Measurements from ENCODE around the gene ANXA3. TPM values are rescaled to one million over a fixed set of nuclear protein-coding genes. Genes with fewer than 3 reads are reported as not detected.

The ANXA3 gene
- polyA plus RNA-seq, 4 donors: 17.5 to 96.6 (median 53.3) TPM

DNA sequence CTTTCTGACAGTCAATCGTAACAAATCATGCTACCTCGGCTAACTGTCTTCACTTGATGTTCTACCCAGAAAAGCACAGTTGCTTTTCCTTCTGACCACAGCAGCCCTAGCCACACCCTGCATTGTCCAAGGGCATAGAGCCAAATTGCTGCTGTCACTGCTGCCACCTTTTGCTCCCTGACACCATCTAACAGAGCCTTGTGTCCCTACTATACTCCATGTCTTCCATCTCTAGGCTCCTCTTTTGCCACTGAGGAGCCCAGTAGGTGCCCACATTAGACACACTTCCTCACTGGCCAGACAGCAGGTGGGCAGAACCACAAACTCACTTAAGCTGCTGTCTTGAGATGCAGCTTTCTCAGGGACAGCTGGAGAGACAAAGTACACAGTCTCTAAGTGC, 91.4 kb downstream of the ANXA3 start:
- FAIRE-seq: no peak
- DNase-seq: peak in 1 of 2 donors; percentile 65
- H3K4me3 ChIP-seq (ENCODE audit: low read depth in 1 of 3, low read length in 3 of 3): no peak overlapping the region
- WGBS, 3 donors: 65 to 81% (median 76%) methylated on average over 2 of the region's 2 CpGs
- no peaks in the 10 kb centered on the region for H3K27me3 ChIP-seq (ENCODE audit: control insufficient read depth in 3 of 3, insufficient read depth in 3 of 3, low read length in 3 of 3)
- H3K36me3 ChIP-seq (ENCODE audit: control insufficient read depth in 3 of 3, insufficient read depth in 2 of 3, low read depth in 1 of 3, low read length in 3 of 3): no peaks in the 10 kb centered on the region
- H3K4me1 ChIP-seq (ENCODE audit: control insufficient read depth in 3 of 3, insufficient read depth in 2 of 3, low read depth in 1 of 3, low read length in 2 of 3): peaks cover 0 to 17% (median 4%) of the 10 kb centered on the region in 3 donors
- H3K9me3 ChIP-seq (ENCODE audit: control insufficient read depth in 2 of 2, insufficient read depth in 1 of 2, low read depth in 1 of 2, low read length in 1 of 2): no peaks in the 10 kb centered on the region
- no peak overlapping the region for H3K27ac ChIP-seq (ENCODE audit: low read depth in 1 of 3, low read length in 2 of 3)

DNA sequence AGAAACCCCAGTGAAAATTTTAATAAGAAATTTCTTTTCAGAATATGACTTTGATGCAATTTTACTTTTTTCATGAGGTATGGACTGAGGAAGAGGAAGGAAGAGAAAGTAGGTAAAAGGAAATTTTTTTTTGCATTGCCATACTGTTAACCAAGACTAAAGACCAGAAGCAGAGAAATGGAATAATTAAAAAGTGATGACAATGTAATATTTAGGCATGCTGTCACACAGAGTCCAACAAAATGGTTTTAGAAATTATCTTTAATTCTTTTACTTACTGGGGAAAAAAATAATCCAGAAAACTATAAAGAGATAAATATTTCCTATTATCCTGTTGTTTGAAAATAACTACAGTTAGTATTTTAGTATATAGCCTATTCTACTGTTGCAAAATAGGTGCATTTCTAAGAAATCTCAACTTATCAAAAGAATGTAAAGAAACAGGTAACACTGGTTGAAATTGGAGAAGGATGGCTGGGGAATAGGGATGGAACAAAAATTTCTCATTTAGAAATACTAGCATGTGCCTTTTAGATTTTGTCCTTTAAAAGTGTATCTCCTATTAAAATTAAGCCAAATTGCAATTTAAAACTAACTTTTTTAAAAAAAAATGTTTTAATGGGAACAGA, 92.6 kb downstream of the ANXA3 start:
- H3K27ac ChIP-seq (ENCODE audit: low read depth in 1 of 3, low read length in 2 of 3): no peak overlapping the region
- FAIRE-seq: no peak

DNA sequence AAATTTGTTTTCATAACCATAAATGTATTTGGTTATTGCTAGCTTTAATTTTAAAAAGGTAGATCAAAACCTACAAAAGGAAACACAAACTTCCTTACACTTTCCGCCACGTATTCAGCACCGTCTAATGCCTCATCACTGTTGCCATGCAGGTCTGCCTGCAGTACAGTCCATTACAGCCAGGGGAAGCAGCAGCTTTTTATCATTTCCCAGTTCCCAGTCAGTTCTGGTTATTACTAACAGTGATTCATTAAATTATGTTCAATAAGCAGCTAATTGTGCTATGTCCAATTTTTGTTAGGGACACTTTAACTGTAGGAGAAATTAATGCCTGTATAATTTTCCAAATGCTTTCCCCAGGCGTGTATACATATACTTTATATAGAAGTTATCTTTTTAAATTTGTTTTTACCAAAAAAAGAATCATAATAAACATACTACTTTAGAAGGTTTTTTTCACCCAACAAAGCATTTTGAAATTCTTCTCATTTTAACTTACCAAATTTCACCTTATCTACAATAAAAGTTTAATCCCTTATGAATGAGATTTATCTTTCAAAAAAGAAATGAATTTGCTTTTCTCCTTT, 93.3 kb downstream of the ANXA3 start:
- peak; percentile 97 for FAIRE-seq
- DNase-seq: peak; percentile 78 to 83
- H3K27ac ChIP-seq (ENCODE audit: low read depth in 1 of 3, low read length in 2 of 3): peak overlapping the region in 1 of 3 donors; percentile 68

More for the DNA sequence above, 92.6 kb downstream of the ANXA3 start:
- Histone ChIP-seq H3K27me3 (ENCODE audit: control insufficient read depth in 3 of 3, insufficient read depth in 3 of 3, low read length in 3 of 3) (no peaks in the 10 kb centered on the region), H3K4me1 (ENCODE audit: control insufficient read depth in 3 of 3, insufficient read depth in 2 of 3, low read depth in 1 of 3, low read length in 2 of 3) (peaks cover 0 to 17% (median 4%) of the 10 kb centered on the region in 3 donors), H3K9me3 (ENCODE audit: control insufficient read depth in 2 of 2, insufficient read depth in 1 of 2, low read depth in 1 of 2, low read length in 1 of 2) (no peaks in the 10 kb centered on the region), H3K36me3 (ENCODE audit: control insufficient read depth in 3 of 3, insufficient read depth in 2 of 3, low read depth in 1 of 3, low read length in 3 of 3) (no peaks in the 10 kb centered on the region), H3K4me3 (ENCODE audit: low read depth in 1 of 3, low read length in 3 of 3) (no peak overlapping the region)
- DNase-seq: no peak

DNA sequence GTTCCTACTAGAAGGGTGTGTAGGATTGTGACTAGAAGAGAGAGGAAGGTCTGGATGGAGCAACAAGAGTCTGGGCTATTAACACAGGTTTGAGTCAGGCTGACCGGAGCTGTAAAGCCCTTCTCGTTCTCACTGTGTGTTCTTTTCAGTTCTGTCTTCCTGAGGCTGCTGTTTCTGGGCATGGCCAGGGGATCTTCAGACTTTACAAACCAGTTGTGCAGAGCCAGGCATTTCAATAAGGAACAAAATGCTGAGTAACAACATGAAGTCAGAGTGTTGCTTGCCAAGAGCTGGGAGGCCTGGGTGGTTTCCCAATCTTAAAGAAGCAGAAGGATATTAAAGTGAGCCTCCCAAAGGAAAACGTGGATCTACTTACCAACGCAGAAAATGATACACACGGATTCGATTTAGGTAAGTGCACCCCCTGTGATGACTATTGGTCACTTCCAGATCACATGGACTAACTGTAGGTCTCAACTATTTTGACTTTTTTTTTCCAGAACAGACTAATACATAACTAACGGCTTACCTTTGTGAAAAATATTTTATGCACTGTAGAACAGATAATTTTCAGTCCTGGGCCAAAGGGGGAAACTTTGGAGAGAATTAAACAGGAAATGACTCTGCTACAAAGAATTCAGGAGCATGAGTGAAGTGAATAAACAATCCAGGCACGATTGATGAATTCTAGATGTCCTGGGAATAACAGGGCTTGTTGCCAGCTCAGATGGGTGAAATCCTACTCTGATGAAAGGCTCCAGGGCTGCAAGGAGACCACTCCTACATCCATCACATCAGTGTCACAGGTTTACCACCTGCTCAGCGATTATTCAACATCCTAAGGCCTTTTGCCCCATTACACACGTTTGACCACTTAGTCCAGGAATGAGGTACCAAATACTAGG, 94.5 kb downstream of the ANXA3 start:
- FAIRE-seq (no peak), DNase-seq (peak; percentile 25 to 58)
- WGBS, 3 donors: 55 to 72% (median 61%) methylated on average over 10 of the region's 10 CpGs
- Histone ChIP-seq H3K36me3 (ENCODE audit: control insufficient read depth in 3 of 3, insufficient read depth in 2 of 3, low read depth in 1 of 3, low read length in 3 of 3) (no peaks in the 10 kb centered on the region), H3K27ac (ENCODE audit: low read depth in 1 of 3, low read length in 2 of 3) (peak overlapping the region in 2 of 3 donors; percentile 58 to 92), H3K4me3 (ENCODE audit: low read depth in 1 of 3, low read length in 3 of 3) (no peak overlapping the region), H3K4me1 (ENCODE audit: control insufficient read depth in 3 of 3, insufficient read depth in 2 of 3, low read depth in 1 of 3, low read length in 2 of 3) (peaks cover 0 to 17% (median 4%) of the 10 kb centered on the region in 3 donors), H3K9me3 (ENCODE audit: control insufficient read depth in 2 of 2, insufficient read depth in 1 of 2, low read depth in 1 of 2, low read length in 1 of 2) (no peaks in the 10 kb centered on the region), H3K27me3 (ENCODE audit: control insufficient read depth in 3 of 3, insufficient read depth in 3 of 3, low read length in 3 of 3) (no peaks in the 10 kb centered on the region)

More for the DNA sequence above, 93.3 kb downstream of the ANXA3 start:
- H3K27me3 ChIP-seq (ENCODE audit: control insufficient read depth in 3 of 3, insufficient read depth in 3 of 3, low read length in 3 of 3): no peaks in the 10 kb centered on the region
- 25 to 29% (median 29%) methylated on average over 4 of the region's 4 CpGs for WGBS, 3 donors
- H3K4me3 ChIP-seq (ENCODE audit: low read depth in 1 of 3, low read length in 3 of 3): no peak overlapping the region
- H3K9me3 ChIP-seq (ENCODE audit: control insufficient read depth in 2 of 2, insufficient read depth in 1 of 2, low read depth in 1 of 2, low read length in 1 of 2): no peaks in the 10 kb centered on the region
- H3K36me3 ChIP-seq (ENCODE audit: control insufficient read depth in 3 of 3, insufficient read depth in 2 of 3, low read depth in 1 of 3, low read length in 3 of 3): no peaks in the 10 kb centered on the region
- peaks cover 0 to 17% (median 4%) of the 10 kb centered on the region in 3 donors for H3K4me1 ChIP-seq (ENCODE audit: control insufficient read depth in 3 of 3, insufficient read depth in 2 of 3, low read depth in 1 of 3, low read length in 2 of 3)

DNA sequence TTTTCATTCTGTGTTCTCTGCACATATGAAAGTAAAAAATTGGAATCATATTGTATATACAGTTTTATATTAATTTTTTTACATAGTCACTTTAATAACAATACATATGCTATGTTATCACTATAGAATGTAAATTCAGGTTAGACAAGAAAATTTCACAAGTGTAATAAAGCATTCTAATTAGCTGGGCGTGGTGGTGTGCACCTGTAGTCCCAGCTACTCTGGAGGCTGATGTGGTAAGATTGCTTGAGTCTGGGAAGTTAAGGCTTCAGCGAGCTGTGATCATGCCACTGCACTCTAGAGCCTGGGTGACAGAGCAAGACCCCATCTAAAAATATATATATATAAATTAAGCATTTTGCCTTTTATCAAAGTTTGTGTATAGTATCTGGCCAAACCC, 95.7 kb downstream of the ANXA3 start:
- Histone ChIP-seq H3K9me3 (ENCODE audit: control insufficient read depth in 2 of 2, insufficient read depth in 1 of 2, low read depth in 1 of 2, low read length in 1 of 2) (no peaks in the 10 kb centered on the region), H3K4me3 (ENCODE audit: low read depth in 1 of 3, low read length in 3 of 3) (no peak overlapping the region), H3K27me3 (ENCODE audit: control insufficient read depth in 3 of 3, insufficient read depth in 3 of 3, low read length in 3 of 3) (no peaks in the 10 kb centered on the region), H3K36me3 (ENCODE audit: control insufficient read depth in 3 of 3, insufficient read depth in 2 of 3, low read depth in 1 of 3, low read length in 3 of 3) (no peaks in the 10 kb centered on the region), H3K27ac (ENCODE audit: low read depth in 1 of 3, low read length in 2 of 3) (no peak overlapping the region), H3K4me1 (ENCODE audit: control insufficient read depth in 3 of 3, insufficient read depth in 2 of 3, low read depth in 1 of 3, low read length in 2 of 3) (peaks cover 0 to 17% (median 4%) of the 10 kb centered on the region in 3 donors)
- 37 to 70% (median 55%) methylated on average over 2 of the region's 2 CpGs for WGBS, 3 donors
- FAIRE-seq (no peak), DNase-seq (peak in 1 of 2 donors; percentile 48)

DNA sequence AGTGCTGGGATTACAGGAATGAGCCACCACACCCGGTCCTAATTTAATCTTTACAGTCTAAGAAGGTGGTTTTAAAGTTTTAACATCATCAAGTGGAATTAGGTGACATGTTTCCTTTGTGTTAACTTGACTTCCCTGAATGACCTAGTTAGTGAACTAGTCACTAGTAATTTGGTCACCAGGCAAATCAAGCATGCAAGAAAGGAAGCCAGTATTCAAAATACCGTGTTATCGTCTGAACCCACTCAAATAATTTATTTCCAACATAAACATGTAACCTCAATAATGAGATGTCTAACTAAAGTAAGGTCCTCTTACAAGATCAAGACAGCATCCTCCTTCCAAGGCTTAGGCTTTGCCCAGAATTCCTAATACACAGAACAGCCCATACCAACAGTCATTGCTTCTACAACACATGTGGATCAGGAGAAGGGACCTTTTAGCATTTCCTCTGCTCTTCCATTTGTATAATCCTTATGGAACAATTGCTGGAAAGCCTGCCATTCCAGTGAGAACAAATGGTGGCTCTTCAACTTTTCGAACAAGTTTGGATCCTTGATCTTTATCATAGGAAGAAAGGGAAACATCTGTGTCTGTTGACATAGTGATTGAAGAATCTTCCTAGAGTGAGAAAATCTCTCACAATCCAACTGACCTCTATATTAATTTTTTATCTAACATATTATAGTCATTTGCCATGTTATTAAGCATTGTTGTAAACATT, 97.2 kb downstream of the ANXA3 start:
- peaks cover 0 to 11% (median 2%) of the 10 kb centered on the region in 3 donors for H3K4me1 ChIP-seq (ENCODE audit: control insufficient read depth in 3 of 3, insufficient read depth in 2 of 3, low read depth in 1 of 3, low read length in 2 of 3)
- H3K27me3 ChIP-seq (ENCODE audit: control insufficient read depth in 3 of 3, insufficient read depth in 3 of 3, low read length in 3 of 3): no peaks in the 10 kb centered on the region
- H3K36me3 ChIP-seq (ENCODE audit: control insufficient read depth in 3 of 3, insufficient read depth in 2 of 3, low read depth in 1 of 3, low read length in 3 of 3): no peaks in the 10 kb centered on the region
- no peaks in the 10 kb centered on the region for H3K9me3 ChIP-seq (ENCODE audit: control insufficient read depth in 2 of 2, insufficient read depth in 1 of 2, low read depth in 1 of 2, low read length in 1 of 2)
- DNase-seq: no peak
- WGBS, 3 donors: 72 to 89% (median 86%) methylated on average over 4 of the region's 4 CpGs
- no peak overlapping the region for H3K27ac ChIP-seq (ENCODE audit: low read depth in 1 of 3, low read length in 2 of 3)
- H3K4me3 ChIP-seq (ENCODE audit: low read depth in 1 of 3, low read length in 3 of 3): no peak overlapping the region
- no peak for FAIRE-seq

DNA sequence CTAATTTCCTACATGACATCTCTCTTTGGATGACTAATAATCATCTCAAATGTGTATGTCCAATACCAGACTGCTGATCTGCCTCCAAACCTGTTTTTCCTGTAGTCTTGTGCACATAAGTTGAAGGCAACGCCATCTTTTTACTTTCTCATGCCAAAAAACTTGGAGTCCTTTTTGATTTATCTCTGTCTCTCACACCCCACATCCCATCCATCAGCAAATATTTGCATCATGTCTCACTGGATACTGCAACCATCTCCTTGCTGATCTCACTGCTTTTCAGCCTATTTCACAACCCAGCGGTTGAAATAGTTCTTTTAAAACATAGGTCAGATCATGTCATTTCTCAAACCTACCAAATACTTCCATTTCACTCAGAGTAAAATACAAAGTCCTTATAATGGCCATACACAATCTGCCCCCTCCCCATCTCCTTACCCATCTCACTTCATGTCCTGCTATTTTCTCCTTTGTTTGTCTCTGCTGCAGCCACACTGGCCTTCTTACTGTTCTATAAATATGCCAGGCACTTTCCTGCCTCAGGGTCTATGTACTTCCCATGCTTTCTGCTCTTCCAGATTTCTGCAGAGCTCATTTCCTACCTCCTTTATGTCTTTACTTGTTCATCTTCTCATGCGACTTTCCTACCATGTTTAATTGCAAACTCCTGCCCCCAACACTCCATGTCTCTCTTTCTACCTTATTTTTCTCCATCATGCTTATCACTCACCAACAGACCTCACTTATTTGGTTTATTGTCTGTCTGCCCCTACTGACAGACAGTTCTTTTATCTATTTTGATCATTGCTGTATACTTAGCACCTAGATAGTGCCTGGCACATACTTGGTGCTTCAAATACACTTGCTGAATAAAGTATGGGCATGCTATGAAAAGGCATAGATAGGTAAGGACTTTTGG, 98.8 kb downstream of the ANXA3 start:
- H3K36me3 ChIP-seq (ENCODE audit: control insufficient read depth in 3 of 3, insufficient read depth in 2 of 3, low read depth in 1 of 3, low read length in 3 of 3): no peaks in the 10 kb centered on the region
- H3K4me1 ChIP-seq (ENCODE audit: control insufficient read depth in 3 of 3, insufficient read depth in 2 of 3, low read depth in 1 of 3, low read length in 2 of 3): peaks cover 0 to 10% (median 2%) of the 10 kb centered on the region in 3 donors
- 88 to 92% (median 88%) methylated on average over 3 of the region's 3 CpGs for WGBS, 3 donors
- no peak for FAIRE-seq
- DNase-seq: no peak
- no peaks in the 10 kb centered on the region for H3K9me3 ChIP-seq (ENCODE audit: control insufficient read depth in 2 of 2, insufficient read depth in 1 of 2, low read depth in 1 of 2, low read length in 1 of 2)
- no peaks in the 10 kb centered on the region for H3K27me3 ChIP-seq (ENCODE audit: control insufficient read depth in 3 of 3, insufficient read depth in 3 of 3, low read length in 3 of 3)
- H3K27ac ChIP-seq (ENCODE audit: low read depth in 1 of 3, low read length in 2 of 3): no peak overlapping the region
- H3K4me3 ChIP-seq (ENCODE audit: low read depth in 1 of 3, low read length in 3 of 3): no peak overlapping the region
